CD4-positive, alpha-beta T cell treated with Interferon gamma for 1 hour (primary cell): Measurements from ENCODE around the gene CFAP100.

Experiments
- DNase-seq: peaks from one replicate; pipeline ENCODE4 v3.0.0-alpha.2; 2020

CFAP100 gene

GRCh38 chr3:126424039-126424717 lies 29.5 kb downstream of the CFAP100 start:
- DNase-seq = no peak

- no peak for DNase-seq
These were observed 30.0 kb downstream of the CFAP100 start for GRCh38 chr3:126424751-126425150.

DNA sequence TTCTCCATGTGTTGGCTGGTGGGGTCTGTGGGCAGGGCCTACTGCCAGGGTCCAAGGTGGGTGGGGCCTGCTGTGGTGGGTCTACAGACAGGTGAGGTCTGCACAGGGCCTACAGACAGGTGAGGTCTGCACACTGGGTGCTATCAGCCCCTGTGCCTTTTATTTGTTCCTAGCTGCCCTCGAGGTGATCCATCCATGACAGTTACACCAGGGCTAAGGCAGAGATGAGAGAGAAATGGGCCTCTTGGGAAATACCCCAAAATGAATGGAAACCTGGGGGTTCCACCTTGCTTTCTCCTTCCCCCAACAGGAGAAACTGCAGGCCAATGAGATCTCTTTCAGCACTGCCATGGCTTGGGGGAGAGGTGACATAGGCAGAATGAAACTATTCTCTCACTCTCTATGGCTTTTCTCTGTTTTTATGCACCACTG lies 36.4 kb downstream of the CFAP100 start:
- no peak for DNase-seq

DNA sequence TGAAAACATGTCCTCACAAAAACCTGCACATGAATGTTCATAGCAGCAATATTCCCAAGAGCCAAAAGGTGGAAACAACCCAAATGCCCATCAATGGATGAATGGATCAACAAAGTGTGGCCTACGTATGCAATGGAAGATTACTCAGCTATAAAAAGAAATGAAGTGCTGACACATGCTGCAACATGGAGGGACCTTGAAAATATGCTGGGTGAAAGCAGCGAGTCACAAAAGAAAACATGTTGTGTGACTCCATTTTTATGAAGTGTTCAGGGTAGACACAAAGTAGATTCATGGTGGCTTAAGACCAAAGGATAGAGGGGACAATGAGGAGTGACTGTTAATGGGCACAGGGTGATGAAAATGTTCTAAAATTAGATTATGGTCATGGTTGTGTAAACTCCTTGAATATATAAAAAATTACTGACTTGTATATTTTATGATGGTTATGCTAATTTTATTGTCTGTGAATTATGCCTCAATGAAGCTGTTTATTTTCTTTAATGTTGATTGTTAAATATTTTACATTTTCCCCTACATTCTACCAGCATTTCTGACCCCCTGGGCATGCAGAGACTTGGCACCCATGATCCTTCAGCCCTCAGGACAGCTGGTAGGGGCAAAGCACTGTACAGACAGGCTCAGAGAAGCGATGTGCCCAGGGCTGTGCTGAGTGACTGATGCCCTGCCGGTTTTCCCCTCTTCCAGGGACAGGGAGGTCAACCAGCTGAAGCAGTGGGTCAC lies 37.8 kb downstream of the CFAP100 start:
- DNase-seq = no peak

- no peak for DNase-seq
These were observed 38.4 kb downstream of the CFAP100 start for GRCh38 chr3:126433105-126433430.

- no peak for DNase-seq
These were observed 39.0 kb downstream of the CFAP100 start for GRCh38 chr3:126433496-126434263.

GRCh38 chr3:126434264-126434590 lies 39.5 kb downstream of the CFAP100 start:
- no peak for DNase-seq

DNA sequence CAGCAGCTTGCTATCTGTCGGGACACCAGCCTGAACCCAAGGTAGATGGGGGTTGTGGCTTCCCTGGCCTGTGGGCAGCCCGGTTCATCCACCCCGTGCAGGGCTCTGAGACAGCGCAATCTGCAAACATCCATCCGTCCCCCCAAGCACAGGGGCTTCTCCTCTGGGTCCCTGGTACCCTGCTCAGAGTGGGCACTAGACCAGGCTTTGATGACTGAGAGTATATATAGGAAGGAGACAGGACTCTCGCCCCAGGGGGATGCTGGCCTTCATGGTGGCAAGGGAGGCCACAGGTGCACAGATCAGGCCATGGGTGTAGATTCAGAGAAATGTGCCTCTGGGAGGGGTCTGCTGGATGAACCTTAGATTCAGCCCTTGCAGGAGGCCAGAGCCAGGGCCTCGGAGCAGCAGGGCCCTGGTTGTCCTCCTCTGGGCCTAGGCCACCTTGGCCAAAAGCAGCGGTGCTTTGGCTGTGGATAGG lies 40.3 kb downstream of the CFAP100 start:
- no peak for DNase-seq

DNA sequence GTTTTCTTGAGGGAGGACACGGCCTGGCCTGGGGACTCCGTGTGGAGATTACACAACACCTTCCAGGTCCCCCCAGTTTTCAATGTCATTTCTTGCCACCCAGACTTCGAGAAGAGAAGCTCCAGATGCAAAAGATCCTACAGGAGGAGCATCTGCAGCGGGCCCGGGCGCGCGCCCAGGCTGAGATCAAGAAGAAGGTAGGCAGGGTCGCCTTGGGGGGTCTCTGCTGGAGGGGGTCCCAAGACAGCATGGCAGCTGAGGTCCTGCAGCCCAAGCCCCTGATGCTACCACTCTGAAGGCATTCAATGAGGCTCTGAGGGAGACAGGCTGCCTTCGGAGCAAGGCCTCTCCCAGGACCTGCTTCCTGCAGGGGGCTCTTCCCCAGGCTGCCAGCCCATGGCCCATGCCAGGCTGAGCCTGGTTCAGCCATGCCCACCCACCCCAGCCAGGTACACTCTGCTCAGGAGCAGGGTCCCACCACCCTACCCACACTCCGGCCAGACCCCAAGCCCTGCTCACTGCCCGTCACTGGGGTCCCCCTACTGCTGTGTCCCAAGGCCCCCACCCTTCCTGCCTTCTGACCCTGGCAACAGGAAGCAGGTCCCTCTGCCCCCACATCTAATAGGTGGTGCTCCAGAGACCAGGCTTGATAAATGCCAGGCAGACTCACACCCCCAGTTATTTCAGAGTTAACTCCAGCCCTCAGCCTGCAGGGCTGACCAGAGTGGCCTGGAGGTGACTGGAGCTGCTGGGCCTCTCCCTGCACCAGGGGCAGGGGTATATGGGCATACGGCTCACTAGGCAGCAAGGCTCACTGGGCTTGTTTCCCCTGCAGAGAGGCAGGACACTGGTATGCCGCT lies 41.0 kb downstream of the CFAP100 start:
- no peak for DNase-seq

DNA sequence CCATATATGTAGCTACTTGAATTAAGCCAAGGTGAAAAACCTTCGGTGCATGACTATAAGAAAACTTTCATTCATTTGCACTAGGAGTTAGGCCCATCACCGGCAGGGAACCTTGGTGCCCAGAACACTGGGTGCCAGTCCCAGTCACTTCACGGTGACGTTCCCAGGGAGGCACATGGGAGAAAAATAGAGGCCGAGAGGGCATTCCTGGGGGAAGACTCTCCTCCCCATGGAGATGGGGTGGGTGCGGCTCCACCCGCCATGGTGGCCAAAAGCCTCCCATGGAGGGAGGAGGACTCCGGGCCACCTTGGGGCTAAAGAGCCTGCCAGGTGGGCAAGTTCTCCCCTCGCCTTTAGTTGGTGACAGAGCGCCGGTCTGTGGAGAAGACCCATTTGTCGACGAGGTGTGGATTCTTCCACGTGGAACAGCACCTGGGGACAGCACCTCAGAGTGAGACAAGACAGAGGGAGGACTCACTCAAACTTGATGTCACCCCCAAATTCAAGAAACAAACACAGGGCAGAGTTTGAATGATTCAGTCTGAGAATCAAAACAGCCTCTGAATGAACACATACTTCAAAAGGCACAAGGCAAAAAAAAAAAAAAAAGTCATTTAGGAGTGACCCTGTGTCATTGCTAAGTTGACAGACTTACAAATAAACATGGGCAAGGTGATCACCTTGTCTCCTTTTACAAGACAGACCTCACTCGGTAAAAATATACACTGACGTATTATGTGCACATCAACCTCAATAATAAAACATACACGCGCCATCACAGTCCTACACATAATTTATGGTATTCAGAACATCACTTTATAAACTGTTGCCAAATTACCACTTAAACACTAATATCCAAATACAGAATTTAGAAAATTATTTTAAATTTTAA lies 42.4 kb downstream of the CFAP100 start:
- no peak for DNase-seq

DNA sequence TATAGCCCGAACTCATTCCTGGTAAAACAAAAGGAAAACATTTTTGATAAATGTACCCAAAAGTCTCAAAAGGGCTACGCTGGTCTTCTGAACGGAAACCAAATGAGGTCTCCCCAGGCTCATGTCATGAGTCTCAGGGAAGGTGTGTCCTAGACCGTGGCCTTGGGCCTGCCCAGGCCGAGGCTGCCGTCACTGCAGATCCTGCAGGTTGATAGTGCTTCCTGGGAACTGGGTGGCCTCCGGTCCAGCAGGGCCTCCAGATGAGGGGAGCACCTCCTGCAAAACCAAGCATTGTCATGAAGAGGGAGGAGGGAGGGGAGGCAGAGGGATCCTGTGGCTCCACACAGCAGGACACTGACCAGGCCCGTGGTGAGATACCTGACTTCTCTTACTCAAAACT lies 43.5 kb downstream of the CFAP100 start:
- DNase-seq = no peak

DNA sequence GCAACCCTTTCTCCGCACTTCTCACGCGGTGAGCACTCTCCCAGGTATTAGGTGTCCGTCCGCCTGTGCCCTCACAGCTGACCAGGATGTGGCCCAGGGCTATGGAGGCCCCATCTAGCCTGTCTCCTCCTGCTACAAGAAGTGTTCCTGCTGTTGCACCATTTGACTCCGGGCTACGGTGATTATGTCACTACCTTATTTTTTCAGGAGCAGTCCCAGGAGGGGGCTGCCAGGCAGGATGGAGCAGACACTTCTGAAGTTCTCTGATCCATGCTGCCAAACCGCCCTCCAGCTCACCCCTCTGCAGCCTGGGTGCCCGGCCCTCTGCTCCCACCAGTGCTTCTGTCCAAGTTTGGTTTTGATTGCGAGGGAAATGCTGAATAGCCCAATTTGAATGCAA lies 44.0 kb downstream of the CFAP100 start:
- no peak for DNase-seq

DNA sequence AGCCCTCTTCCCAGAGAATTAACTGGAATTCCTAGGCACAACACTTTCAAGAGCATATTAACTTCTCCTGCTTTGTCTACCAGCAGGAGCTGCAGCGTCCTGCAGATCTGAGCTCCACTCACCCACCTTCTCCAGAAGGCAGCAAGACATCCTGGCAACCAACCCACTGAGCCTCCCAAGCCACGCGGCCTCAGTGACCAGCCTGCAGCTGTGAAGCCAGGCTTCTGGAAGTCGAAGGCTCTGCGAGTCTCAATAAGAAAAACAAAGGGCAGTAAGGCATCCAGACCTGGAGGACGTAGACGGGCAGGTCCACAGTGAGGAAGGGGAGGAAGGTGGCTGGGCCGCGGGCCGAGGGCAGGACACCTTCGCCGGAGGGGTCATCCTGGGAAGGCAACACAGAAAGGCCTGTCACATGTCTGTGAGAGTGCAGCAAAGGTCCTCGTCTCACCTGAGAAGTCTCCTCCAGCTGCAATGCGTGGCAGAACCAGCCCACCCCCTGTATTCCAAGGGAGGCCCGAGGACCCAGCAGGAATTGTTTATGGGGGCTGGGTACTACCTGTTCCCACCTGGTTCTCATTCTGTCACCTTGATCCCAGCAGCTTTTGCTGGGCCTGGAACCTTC lies 44.7 kb downstream of the CFAP100 start:
- DNase-seq = no peak

DNA sequence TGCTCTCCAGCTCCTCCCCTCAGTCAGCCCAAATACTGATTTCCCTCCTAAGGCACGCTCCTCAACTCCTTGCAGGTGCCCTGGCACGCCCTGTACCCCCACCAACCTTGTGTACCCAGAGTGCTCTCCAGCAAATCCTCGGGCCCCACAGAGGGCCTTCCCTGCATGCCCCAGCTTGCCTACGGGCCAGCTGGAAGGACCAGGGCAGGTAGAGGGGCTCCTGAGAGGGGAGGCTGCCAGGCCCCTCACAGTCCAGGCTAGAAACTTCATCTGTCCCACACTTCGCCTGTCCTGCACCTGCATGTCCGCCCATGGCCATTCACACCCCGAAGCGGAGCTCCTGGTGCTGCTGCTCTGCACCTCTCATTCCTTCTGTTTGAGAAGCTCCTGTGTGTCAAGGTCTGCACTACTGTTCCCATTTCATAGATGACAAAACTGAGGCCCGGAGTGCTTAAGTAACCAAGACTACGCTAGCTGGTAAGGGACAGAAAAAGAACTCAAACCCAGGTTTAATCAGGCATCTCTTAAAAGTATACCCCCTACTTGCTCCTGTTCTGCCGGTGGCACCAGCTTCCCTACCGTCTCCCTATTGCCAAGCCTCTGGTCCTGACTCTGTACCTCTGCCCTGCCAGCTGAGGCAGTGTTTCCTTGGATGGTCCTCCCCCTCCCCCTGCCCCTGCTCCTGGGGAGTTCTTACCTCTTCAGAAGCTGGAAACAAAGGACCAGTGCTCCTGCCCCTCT lies 45.4 kb downstream of the CFAP100 start:
- no peak for DNase-seq

DNA sequence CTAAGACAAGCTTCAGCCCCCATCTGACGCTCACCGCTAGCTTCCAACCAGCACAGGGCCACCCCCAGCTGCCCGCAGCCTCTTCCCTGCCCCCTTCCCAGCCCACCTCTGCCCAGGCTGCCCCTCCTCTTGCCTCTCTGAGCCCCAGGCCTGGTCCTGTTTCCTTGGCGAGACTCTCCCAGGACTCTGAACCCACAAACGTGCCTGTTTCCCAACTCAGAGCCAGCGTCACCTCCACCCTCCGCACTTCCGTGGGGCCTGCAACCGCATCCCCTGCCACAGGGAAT lies 45.9 kb downstream of the CFAP100 start:
- no peak for DNase-seq

DNA sequence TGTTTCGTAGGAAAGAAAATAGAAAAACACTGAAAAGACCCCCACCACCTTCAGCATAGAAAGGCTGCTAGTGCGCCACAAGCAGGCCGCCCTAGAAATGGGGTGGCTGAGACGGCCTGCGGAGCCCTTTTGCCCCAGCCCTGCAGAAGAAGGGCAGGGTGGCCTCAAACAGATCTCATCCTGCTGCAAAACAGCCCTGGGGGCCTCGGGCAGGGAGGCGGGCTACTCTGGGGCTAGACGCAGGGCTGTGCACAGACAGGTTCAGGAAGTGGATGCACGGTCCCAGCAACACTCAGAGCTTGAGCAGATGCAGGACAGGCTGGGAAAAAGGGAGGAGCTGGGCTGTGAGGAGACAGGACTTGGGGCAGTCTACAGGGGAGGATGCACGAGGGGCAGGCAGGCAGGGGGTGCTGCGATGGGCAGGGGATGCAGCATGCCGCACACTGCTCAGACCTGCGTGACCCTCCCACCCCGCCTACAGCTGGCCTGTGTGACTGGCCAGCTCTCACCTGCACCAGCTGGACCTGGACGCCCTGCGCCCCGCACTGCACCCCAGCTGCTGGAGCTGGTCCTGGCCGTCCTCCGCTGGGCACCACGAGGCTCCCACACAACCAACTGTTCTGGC lies 46.7 kb downstream of the CFAP100 start:
- no peak for DNase-seq

DNA sequence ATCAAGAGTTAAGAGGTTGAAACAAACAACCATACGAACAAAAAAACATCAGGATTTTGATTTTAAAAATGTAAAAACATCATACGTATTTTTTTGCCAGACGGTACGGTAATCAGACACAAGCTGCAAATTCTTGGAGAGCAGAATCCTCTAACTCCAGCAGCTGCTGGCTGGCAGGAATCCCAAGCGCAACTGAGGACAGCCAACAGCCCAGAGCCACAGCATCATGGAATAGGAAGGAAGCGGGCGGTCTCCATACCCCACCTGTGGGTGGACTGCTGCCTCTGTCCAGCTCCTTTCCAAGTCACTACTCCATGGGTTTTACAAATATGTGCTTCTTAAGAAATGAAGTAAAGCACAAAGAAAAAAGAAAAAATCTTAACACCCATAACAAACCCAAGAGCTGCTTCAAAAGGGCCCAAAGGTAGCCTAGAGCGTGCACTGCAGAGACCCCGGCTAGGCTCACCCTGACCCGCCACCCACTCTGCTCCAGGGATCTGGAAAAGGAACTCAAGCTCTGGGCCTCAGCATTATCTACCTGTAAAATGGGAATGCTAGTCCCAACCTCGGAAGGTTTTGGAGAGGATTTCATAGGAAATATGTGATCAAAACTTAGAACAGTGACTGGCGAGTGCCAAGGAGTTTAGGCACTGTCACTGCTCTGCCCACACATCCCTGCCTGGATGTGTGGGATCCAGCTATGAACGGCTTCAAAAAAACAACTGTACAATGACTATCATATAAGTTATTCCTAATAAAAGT lies 47.6 kb downstream of the CFAP100 start:
- no peak for DNase-seq

GRCh38 chr3:126442856-126443242 lies 48.1 kb downstream of the CFAP100 start:
- DNase-seq = no peak

DNA sequence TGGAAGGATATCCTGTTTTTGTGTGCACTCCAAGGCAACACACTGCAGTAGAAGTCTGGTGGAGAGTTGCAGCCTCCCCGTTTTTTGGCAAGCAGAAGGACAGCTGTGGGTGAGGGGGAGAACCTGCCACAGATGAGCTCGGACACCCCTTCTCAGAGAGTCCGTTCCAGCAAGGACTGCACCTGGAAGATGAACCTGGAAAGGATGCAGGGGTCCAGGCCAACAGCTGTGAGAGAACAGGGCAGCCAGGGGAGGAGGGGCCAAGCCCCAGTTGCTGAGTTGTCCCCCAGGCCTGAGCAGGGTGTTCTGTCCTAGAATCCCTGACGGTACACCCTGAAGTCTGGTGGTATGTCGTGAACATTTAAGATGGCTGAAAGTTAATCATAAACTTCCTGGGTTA lies 50.8 kb downstream of the CFAP100 start:
- DNase-seq = no peak

DNA sequence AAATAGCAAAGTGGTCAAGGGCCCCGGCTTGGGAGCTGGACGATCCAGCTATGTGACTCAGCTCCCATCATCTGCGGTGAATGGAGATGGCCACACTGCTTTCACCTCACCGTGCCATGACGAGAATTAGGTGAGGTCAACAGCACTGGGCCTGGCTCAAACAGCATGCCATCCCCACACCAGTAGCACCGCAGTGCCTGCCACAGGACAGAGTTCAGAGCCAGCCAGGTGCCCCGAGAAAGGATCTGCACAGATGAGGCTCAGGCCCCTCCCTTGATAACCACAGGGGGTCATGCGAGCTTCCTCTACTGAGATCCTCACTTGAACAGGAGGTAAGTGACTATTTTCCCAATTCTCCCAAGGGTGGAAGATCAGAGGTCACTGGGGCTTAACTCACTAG lies 51.6 kb downstream of the CFAP100 start:
- DNase-seq = no peak
